Measurements from ENCODE around the gene POLE2.
"Not testable (repeated sequence)": the region's sequence is repeated elsewhere in the genome, so short reads cannot be mapped to it uniquely, and the experiment has no call there.

POLE2 gene

DNA sequence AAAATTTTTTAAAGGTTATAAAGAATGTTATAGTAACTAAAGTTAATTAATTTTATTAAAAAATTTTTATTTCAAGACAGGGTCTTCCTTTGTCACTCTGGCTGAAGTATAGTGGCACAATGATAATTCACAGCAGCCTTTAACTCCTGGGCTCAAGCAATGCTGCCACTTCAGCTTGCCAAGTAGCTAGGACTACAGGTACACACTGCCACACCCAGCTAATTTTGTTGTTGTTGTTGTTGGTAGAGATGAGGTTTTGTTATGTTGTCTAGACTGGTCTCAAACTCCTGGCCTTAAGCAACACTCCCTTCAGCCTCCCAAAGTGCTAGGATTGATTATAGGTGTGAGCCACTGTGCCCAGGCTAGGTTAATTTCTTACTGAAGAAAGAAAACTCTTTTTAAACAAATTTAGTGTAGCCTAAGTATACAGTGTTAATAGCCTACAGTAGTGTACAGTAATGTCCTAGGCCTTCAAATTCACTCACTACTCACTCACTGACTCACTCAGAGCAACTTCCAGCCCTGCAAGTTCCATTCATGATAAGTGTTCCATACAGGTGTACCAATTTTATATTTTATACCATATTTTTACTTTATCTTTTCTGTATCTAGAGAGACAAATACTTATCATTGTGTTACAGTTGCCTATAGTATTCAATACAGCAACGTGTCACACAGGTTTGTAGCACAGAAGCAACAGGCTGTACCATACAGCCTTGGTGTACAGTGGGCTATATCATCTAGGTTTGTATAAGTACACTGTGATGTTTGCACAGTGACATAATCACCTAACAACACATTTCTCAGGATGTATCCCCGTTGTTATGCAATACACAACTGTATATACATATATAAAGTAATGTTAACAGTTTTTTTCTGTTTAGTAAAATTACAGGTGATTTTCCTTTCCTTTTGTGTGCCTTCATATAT lies 28.2 kb downstream of the POLE2 start:
- DNase-seq = no peak

GRCh38 chr14:49657500-49657899 lies 30.5 kb downstream of the POLE2 start:
- DNase-seq = not testable (repeated sequence)

- DNase-seq = no peak
Measured at GRCh38 chr14:49654511-49654910, 33.5 kb downstream of the POLE2 start.

- no peak for DNase-seq
Measured at GRCh38 chr14:49653508-49653907, 34.5 kb downstream of the POLE2 start.

- no peak for DNase-seq
Measured at GRCh38 chr14:49642163-49642562, 45.9 kb downstream of the POLE2 start.

DNA sequence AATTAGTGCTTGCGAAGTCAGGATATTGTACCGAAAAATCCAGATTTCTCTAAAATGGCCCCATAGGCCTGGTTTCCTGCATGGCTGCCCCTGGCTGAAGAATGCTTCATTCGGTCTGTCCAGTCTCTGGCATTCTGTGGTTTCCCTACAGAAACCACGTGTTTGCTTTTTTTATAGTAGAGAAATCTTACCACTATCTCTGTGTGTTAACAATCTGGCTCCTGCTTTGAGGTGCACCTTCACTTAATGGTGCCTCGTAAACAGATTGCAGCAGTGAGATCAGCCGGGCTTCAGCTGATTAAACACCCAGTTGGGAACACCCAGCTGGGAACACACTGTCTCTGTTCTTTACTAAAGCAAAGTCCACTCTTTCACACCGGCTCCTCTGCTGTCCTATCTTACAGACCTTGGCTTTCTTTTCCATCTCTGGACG lies 46.3 kb downstream of the POLE2 start:
- DNase-seq = no peak

GRCh38 chr14:49640540-49641417 lies 47.2 kb downstream of the POLE2 start:
- DNase-seq = no peak

DNA sequence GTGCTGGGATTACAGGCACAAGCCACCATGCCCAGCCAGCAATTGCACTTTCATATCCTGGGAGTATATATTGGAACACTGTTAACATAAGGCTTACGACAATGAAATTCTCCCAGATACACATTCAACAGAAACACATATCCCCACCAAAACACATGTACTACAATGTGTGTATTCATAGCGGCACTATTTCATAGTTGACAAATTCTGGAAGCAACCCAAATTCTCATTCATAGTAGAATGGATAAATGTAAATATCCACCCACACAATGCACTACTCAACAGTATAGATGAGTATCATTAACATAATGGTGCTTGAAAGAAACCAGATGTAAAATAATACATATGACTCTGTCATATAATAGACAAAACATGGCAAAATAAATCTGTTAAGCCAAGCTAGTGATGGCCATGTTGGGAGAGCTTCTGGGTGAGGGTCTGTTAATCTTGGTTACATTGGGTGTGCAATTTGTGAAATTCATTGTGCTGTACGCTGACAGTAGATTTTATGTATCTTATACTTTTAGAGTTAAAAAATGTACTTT lies 50.4 kb downstream of the POLE2 start:
- DNase-seq = no peak

GRCh38 chr14:49636866-49637265 lies 51.1 kb downstream of the POLE2 start:
- no peak for DNase-seq

GRCh38 chr14:49634547-49635334 lies 53.3 kb downstream of the POLE2 start, which contains the start of gene DNAAF2:
Gene DNAAF2 (minus strand): TSS chr14:49635244. CDS start chr14:49635149, 95 bp downstream.
- peak; percentile 79 for DNase-seq

DNA sequence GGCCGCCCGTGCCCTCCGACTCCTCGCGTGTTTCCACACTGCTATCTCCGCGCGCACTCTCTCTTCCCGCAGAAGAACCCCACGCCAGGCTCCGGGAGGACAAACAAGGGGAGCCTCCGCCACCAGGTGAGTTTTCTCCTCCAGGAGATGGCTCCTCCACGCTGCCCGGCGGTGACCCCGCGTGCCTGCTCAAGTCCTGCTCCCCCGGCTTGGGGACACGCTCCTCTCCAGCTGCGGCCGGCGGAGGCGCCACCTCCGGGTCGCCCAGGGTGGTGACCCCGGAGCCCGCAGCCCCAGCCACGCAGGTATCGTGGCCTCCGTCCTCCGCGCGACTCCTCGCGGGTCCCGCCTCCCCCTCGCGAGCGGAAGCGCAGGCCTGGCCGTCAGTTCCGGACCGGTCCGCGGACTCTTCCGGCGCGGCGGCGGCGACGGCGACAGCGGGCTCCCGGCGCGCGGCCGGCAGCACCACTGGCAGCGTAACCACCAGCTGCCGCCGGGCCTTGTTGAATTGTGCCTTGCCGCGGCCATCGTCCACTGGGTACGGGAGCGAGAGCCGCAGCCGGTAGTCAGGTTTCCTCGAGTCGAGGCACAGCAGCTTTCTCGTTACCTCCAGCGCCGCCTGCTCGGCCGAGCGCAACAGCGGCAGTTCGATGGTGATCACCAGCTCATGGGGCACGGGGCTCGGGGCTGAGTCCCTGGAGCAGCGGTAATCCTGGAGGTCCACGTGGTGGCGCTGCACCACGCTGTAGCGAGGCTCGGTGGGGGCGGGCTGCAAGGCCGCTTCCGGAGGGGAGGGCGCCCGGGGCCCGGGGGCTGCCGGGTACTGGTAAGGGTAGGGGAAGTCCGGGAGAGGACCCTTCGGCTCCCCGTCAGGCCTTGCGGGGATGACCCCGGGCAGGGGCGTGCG lies 54.1 kb downstream of the POLE2 start:
- peak; percentile 92 for DNase-seq

DNA sequence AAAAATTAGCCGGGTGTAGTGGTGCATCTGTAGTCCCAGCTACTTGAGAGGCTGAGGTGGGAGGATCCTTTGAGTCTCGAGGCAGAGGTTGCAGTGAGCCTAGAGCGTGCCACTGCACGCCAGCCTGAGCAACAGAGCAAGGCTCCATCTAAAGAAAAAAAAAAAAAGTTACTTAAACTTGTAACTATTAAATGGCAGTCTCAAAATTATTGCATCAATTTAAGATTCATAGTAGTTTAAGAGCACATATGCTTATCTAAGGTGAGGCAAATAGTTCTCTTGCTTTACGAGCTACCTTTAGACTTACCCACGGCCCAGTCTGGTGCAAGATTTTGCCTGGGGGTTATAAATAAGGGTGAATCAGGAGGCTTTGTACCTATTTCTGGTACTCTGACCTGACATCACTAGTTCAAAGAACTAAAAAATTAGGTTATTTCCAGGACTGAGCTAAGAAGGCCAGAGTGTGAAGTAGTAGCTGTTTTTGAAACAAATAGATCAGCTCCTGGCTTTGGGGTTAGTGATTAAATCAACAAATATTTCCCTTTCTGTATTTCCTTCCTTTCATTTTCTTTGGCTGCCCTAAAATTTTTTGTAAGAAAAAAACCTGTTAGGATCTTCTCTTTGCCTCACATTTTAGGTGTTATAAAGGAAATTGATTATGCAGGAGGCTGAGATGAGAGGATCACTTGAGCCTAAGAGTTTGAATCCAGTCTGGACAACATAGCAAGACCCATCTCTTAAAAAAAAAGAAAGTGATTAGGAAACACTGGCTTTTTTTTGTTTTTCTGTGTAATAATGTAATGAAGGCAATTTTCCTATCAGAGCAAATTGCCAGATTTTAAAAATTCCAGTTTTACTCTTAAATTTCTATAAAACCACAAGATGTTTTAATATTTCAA lies 63.8 kb downstream of the POLE2 start:
- DNase-seq = no peak

DNA sequence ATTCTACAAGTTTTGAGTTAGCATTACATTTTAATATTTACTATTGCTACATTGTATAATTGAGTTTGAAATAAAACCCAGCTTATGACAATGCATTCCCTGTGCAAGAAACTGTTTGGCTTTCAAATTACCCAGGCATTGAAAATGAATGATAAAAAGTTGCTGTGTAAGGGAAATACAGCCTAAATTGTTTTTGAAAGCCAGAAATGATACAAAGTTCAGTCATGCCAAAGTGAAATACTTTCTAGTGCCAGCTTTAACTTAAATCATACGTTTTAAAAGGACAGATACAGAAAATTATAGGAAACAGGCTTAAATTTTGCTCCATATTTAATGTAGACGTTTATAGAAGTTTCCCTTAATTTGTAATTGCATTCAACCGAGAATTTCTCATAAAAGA lies 64.6 kb downstream of the POLE2 start:
- DNase-seq = no peak

DNA sequence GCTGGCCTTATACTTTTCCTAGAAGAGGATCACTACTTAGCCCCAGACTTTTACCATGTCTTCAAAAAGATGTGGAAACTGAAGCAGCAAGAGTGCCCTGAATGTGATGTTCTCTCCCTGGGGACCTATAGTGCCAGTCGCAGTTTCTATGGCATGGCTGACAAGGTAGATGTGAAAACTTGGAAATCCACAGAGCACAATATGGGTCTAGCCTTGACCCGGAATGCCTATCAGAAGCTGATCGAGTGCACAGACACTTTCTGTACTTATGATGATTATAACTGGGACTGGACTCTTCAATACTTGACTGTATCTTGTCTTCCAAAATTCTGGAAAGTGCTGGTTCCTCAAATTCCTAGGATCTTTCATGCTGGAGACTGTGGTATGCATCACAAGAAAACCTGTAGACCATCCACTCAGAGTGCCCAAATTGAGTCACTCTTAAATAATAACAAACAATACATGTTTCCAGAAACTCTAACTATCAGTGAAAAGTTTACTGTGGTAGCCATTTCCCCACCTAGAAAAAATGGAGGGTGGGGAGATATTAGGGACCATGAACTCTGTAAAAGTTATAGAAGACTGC lies 65.9 kb downstream of the POLE2 start:
- DNase-seq = no peak

- peak; percentile 53 for DNase-seq
Measured at GRCh38 chr14:49621114-49621881, 66.7 kb downstream of the POLE2 start.

GRCh38 chr14:49620182-49621113 lies 67.6 kb downstream of the POLE2 start, which contains the start of the genes MGAT2 and RPL36AL:
Gene MGAT2 (plus strand): TSS chr14:49620799. CDS start chr14:49621269, 470 bp downstream.
Gene RPL36AL (minus strand): TSS chr14:49620626. CDS start chr14:49619104, 1,522 bp downstream.
- peak; percentile 98 for DNase-seq

DNA sequence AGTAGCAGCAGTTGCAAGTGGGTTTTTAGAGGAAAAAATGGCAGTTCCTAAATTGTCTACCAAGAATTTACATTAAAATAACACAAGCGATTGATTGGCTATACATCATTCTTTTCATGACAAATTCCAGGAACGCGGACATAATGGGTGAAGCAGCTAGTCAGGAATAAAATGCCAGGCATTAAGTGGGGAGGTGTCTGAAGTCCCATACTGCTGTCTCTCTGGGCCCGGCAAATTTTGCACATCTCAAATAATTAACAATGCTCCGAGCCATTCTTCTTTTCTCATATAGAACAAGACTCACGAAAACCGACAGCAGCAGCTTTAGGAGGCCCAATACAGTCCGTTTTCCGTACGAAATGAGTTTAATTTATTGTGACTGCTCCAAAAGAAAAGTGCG lies 68.3 kb downstream of the POLE2 start:
- no peak for DNase-seq

DNA sequence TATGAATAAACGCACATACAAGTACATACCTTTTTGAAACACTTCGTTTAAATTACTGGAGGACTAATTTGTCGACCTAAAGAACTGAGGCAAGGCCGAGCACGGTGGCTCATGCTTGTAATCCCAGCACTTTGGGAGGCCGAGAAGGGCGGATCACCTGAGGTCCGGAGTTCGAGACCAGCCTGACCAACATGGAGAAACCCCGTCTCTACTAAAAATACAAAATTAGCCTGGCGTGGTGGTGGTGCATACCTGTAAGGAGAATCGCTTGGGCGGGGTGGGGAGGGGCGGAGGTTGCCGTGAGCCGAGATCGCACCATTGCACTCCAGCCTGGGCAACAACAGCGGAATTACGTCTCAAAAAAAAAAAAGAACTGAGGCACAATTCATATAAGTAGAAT lies 68.7 kb downstream of the POLE2 start:
- DNase-seq = not testable (repeated sequence)

Measured in hematopoietic multipotent progenitor cell treated with erythropoietin and hydrocortisone succinate and interleukin-3 and kit ligand, for 8 days (in vitro differentiated cells).